ENCODE results near the gene PYGM.

The PYGM gene

GRCh38 chr11:64731601-64732000 lies 28.2 kb downstream of the PYGM start:
- DNase-seq: no peak

- DNase-seq: no peak
Observed at GRCh38 chr11:64729851-64730382, 29.9 kb downstream of the PYGM start.

- DNase-seq: no peak
Observed at GRCh38 chr11:64728757-64729365, 30.9 kb downstream of the PYGM start.

GRCh38 chr11:64726867-64727530 lies 32.8 kb downstream of the PYGM start:
- DNase-seq: no peak

GRCh38 chr11:64726211-64726641 lies 33.5 kb downstream of the PYGM start:
- no peak for DNase-seq

- DNase-seq: no peak
Observed at GRCh38 chr11:64724863-64725532, 34.8 kb downstream of the PYGM start.

- no peak for DNase-seq
Observed at GRCh38 chr11:64723907-64724862, 35.6 kb downstream of the PYGM start.

- DNase-seq: peak; percentile 89
Observed at GRCh38 chr11:64723117-64723906, 36.5 kb downstream of the PYGM start, which contains the start of gene NRXN2. Gene NRXN2, minus strand, starts transcription at chr11:64723197. Its CDS starts 9,498 bp downstream, at chr11:64713699.

- DNase-seq: no peak
Observed at GRCh38 chr11:64722141-64723065, 37.4 kb downstream of the PYGM start.

- no peak for DNase-seq
Observed at GRCh38 chr11:64721359-64721699, 38.4 kb downstream of the PYGM start.

- no peak for DNase-seq
Observed at GRCh38 chr11:64720640-64721358, 39.0 kb downstream of the PYGM start.

- no peak for DNase-seq
Observed at GRCh38 chr11:64720167-64720566, 39.6 kb downstream of the PYGM start.

GRCh38 chr11:64719406-64719805 lies 40.4 kb downstream of the PYGM start:
- DNase-seq: no peak

GRCh38 chr11:64718780-64719124 lies 41.0 kb downstream of the PYGM start:
- DNase-seq: no peak

GRCh38 chr11:64718084-64718779 lies 41.5 kb downstream of the PYGM start:
- DNase-seq: no peak

- no peak for DNase-seq
Observed at GRCh38 chr11:64717268-64717578, 42.6 kb downstream of the PYGM start.

- DNase-seq: no peak
Observed at GRCh38 chr11:64716473-64717267, 43.1 kb downstream of the PYGM start.

- DNase-seq: no peak
Observed at GRCh38 chr11:64715756-64716472, 43.9 kb downstream of the PYGM start.
